EH (cell line): ENCODE data around the gene KRTAP5-3.

Experiments used
- DNase-seq: peaks from one replicate; pipeline ENCODE4 v3.0.0-alpha.2; 2015; ENCODE audit warnings: low read depth

Gene KRTAP5-3

GRCh38 chr11:1643146-1643690 is 35.0 kb upstream of the KRTAP5-3 start:
- no peak for DNase-seq

GRCh38 chr11:1642288-1643145 is 34.3 kb upstream of the KRTAP5-3 start:
- no peak for DNase-seq

- no peak for DNase-seq
These were observed 32.8 kb upstream of the KRTAP5-3 start for GRCh38 chr11:1641096-1641495.

GRCh38 chr11:1640076-1640946 is 32.0 kb upstream of the KRTAP5-3 start:
- DNase-seq: peak; percentile 34

GRCh38 chr11:1639666-1640065 is 31.4 kb upstream of the KRTAP5-3 start:
- no peak for DNase-seq

- peak; percentile 28 for DNase-seq
These were observed 30.9 kb upstream of the KRTAP5-3 start for GRCh38 chr11:1639102-1639620.

- no peak for DNase-seq
These were observed 30.1 kb upstream of the KRTAP5-3 start for GRCh38 chr11:1638344-1638743.

GRCh38 chr11:1637628-1638027 is 29.4 kb upstream of the KRTAP5-3 start:
- DNase-seq: no peak

GRCh38 chr11:1636291-1636950 is 28.2 kb upstream of the KRTAP5-3 start:
- DNase-seq: no peak

GRCh38 chr11:1633864-1634263 is 25.6 kb upstream of the KRTAP5-3 start:
- no peak for DNase-seq

- DNase-seq: no peak
These were observed 23.9 kb upstream of the KRTAP5-3 start for GRCh38 chr11:1632053-1632714.

GRCh38 chr11:1631066-1631568 is 22.9 kb upstream of the KRTAP5-3 start:
- no peak for DNase-seq

- no peak for DNase-seq
These were observed 22.0 kb upstream of the KRTAP5-3 start for GRCh38 chr11:1630271-1630670.

- no peak for DNase-seq
These were observed 21.3 kb upstream of the KRTAP5-3 start, which contains the start of gene KRTAP5-5 for GRCh38 chr11:1629326-1630185. TSS of gene KRTAP5-5 (plus strand) at chr11:1629775. CDS start at chr11:1629841, 66 bp downstream.

- DNase-seq: peak; percentile 49
These were observed 20.5 kb upstream of the KRTAP5-3 start for GRCh38 chr11:1628506-1629325.

- DNase-seq: no peak
These were observed 17.3 kb upstream of the KRTAP5-3 start for GRCh38 chr11:1625541-1625940.

- no peak for DNase-seq
These were observed 16.4 kb upstream of the KRTAP5-3 start for GRCh38 chr11:1624621-1625020.

- no peak for DNase-seq
These were observed 15.5 kb upstream of the KRTAP5-3 start for GRCh38 chr11:1623716-1624115.

- no peak for DNase-seq
These were observed 13.8 kb upstream of the KRTAP5-3 start, which contains the start of gene KRTAP5-4 for GRCh38 chr11:1622086-1622485. TSS of gene KRTAP5-4 (minus strand) at chr11:1622138. CDS start at chr11:1622093, 45 bp downstream.
